Esophagus muscularis mucosa (tissue), 3 donors: Measurements from ENCODE around the gene TMEM130.

ENCODE experiments used
- CTCF ChIP-seq, 3 experiments: fragments of 200-600 bp in 2 of 3; fragments of 450-650 bp in 1 of 3; sonication (generic) in 2 of 3; IDR thresholded peaks; one replicate each; pipeline ENCODE4 v1.5.1; 2017 to 2019; ENCODE audit warnings: antibody characterized with exemption in 3 of 3, mild to moderate bottlenecking in 2 of 3, moderate library complexity in 1 of 3
- POLR2AphosphoS5 ChIP-seq, 2 donors: sonication (generic); formaldehyde crosslinking; IDR thresholded peaks; one replicate each; pipeline ENCODE4 v1.6.1; 2017; ENCODE audit warnings: antibody characterized with exemption in 2 of 2

GRCh38 chr7:98902523-98902922 lies 32.7 kb upstream of the TMEM130 start:
- TF ChIP-seq POLR2AphosphoS5 (IDR thresholded peaks at IDR 0.05) (no peak), CTCF (IDR thresholded peaks at IDR 0.05) (no peak)
